ENCODE results near the gene COL24A1. TPM values are rescaled to one million over a fixed set of nuclear protein-coding genes. Genes with fewer than 3 reads are reported as not detected.

Gene COL24A1
- total and polyA plus RNA-seq, 2 of the 13 experiments (the other 11 are each of a cell fraction or from before 2014, with no cell fraction given): 0.04 to 0.13 TPM

DNA sequence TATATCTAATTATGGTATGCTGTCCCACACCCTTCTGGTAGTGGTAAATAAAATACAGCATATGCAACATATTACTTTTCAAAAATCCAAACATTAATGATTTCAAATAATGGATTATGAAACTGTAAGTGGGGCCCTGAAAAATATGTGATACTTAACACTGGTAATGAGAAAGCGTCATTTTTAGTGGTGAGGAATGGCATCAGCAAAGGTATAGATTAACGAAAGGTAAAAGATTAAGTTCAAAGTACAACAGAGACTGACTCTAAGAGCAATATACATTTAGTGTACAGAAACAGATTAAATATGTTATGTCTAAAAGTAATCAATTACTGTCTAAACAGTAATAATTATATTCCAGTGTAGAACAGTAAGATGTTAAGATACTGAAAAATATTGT, 194.1 kb downstream of the COL24A1 start (continued):
- TF ChIP-seq PCBP1 (IDR thresholded peaks at IDR 0.05; ENCODE audit: borderline replicate concordance, low read depth, low read length) (no peak), IKZF4 (CRISPR knock-in tag; IDR thresholded peaks at IDR 0.05; ENCODE audit: borderline replicate concordance, low read depth, not compliant biosample characterization) (no peak), ZNF501 (CRISPR knock-in tag; IDR thresholded peaks at IDR 0.05) (no peak), ZNF34 (CRISPR knock-in tag; IDR thresholded peaks at IDR 0.05; ENCODE audit: borderline replicate concordance) (no peak)

DNA sequence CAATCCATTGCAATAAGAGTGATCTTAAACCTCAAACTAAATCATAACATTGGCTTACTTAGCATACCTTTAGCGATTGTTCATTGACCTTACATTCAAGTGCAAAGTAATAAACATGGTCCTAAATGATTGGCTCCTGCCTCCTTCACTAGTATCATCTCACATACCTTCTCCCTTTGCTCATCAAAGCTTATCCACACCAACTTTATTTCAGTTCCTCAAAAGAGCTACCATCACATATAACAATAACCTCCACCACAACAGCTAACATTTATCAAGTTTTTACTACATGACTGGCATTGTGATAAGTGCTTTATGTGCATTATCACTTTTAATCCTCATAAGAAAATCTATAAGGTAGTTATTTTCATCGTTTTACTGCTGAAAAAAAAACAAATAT, 198.8 kb downstream of the COL24A1 start:
- no peak for ATAC-seq
- no peak for FAIRE-seq
- Histone ChIP-seq H4K20me1 (ENCODE audit: insufficient read depth, low read length) (no peaks in the 10 kb centered on the region), H3K36me3 (replicated peaks in 1 of 2; ENCODE audit: control insufficient read depth in 1 of 2, insufficient read depth in 2 of 2, low read length in 2 of 2) (no peaks in the 10 kb centered on the region), H3K4me3 (replicated peaks in 1 of 3; ENCODE audit: insufficient read depth in 1 of 3, low read depth in 2 of 3, low read length in 3 of 3) (no peak overlapping the region), H3K4me2 (ENCODE audit: low read depth, low read length) (no peak overlapping the region), H3K79me2 (ENCODE audit: insufficient read depth, low read length) (no peaks in the 10 kb centered on the region), H3K4me1 (ENCODE audit: insufficient read depth, low read length) (no peaks in the 10 kb centered on the region), H3K9ac (ENCODE audit: insufficient read depth, low read depth, low read length) (no peak overlapping the region), H3K27me3 (ENCODE audit: control insufficient read depth in 1 of 2, insufficient read depth in 2 of 2, low read length in 2 of 2) (no peaks in the 10 kb centered on the region), H3K9me3 (ENCODE audit: low read length) (no peaks in the 10 kb centered on the region), H3K27ac (ENCODE audit: extremely low read length, insufficient read depth, low read length) (no peak overlapping the region), H2AFZ (ENCODE audit: low read length) (no peak overlapping the region)
- no TSS peak for BruUV-seq (replicated peaks)
- in situ Hi-C loops (cut with HindIII; ENCODE audit: extremely low pct_ligation_motif_present, low pct_unique_long_range_greater_than_20kb): no loop called here
- TF ChIP-seq JUNB (CRISPR knock-in tag; IDR thresholded peaks at IDR 0.05; ENCODE audit: borderline replicate concordance): no peak
- no peak for TF ChIP-seq MYC (CRISPR knock-in tag; IDR thresholded peaks at IDR 0.05; ENCODE audit: borderline replicate concordance)
- no peak for TF ChIP-seq GTF3A (CRISPR knock-in tag; conservative IDR thresholded peaks at IDR 0.05)
- TF ChIP-seq KLF16 (CRISPR knock-in tag; IDR thresholded peaks at IDR 0.05): no peak
- no peak for TF ChIP-seq NCOA1 (CRISPR knock-in tag; IDR thresholded peaks at IDR 0.05)
- TF ChIP-seq MAFF (IDR thresholded peaks at IDR 0.05; ENCODE audit: low read depth, low read length): no peak
- TF ChIP-seq RBFOX2 (IDR thresholded peaks at IDR 0.05; ENCODE audit: low read depth, low read length): no peak
- no peak for TF ChIP-seq ARNT2 (CRISPR knock-in tag; IDR thresholded peaks at IDR 0.05; ENCODE audit: low read depth)
- TF ChIP-seq CBX5 (CRISPR knock-in tag; IDR thresholded peaks at IDR 0.05; ENCODE audit: borderline replicate concordance): no peak
- TF ChIP-seq KDM1A (CRISPR knock-in tag; IDR thresholded peaks at IDR 0.05): no peak
- TF ChIP-seq, protein P1, sequence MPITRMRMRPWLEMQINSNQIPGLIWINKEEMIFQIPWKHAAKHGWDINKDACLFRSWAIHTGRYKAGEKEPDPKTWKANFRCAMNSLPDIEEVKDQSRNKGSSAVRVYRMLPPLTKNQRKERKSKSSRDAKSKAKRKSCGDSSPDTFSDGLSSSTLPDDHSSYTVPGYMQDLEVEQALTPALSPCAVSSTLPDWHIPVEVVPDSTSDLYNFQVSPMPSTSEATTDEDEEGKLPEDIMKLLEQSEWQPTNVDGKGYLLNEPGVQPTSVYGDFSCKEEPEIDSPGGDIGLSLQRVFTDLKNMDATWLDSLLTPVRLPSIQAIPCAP (CRISPR knock-in tag; IDR thresholded peaks at IDR 0.05; ENCODE audit: low read depth): no peak
- TF ChIP-seq ZNF460 (CRISPR knock-in tag; IDR thresholded peaks at IDR 0.05; ENCODE audit: borderline replicate concordance): no peak
- TF ChIP-seq, protein P2, sequence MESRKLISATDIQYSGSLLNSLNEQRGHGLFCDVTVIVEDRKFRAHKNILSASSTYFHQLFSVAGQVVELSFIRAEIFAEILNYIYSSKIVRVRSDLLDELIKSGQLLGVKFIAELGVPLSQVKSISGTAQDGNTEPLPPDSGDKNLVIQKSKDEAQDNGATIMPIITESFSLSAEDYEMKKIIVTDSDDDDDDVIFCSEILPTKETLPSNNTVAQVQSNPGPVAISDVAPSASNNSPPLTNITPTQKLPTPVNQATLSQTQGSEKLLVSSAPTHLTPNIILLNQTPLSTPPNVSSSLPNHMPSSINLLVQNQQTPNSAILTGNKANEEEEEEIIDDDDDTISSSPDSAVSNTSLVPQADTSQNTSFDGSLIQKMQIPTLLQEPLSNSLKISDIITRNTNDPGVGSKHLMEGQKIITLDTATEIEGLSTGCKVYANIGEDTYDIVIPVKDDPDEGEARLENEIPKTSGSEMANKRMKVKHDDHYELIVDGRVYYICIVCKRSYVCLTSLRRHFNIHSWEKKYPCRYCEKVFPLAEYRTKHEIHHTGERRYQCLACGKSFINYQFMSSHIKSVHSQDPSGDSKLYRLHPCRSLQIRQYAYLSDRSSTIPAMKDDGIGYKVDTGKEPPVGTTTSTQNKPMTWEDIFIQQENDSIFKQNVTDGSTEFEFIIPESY (CRISPR knock-in tag; IDR thresholded peaks at IDR 0.05): no peak
- TF ChIP-seq, protein P3, sequence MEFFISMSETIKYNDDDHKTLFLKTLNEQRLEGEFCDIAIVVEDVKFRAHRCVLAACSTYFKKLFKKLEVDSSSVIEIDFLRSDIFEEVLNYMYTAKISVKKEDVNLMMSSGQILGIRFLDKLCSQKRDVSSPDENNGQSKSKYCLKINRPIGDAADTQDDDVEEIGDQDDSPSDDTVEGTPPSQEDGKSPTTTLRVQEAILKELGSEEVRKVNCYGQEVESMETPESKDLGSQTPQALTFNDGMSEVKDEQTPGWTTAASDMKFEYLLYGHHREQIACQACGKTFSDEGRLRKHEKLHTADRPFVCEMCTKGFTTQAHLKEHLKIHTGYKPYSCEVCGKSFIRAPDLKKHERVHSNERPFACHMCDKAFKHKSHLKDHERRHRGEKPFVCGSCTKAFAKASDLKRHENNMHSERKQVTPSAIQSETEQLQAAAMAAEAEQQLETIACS (CRISPR knock-in tag; IDR thresholded peaks at IDR 0.05): no peak
- intact Hi-C loops (cut with micrococcal nuclease; ENCODE audit: unreplicated experiment): no loop called here
- 0% methylated on average over 2 of the region's 2 CpGs for WGBS (ENCODE audit: low lambda C conversion rate)
- ChIA-PET CTCF (ENCODE audit: low intra/inter-chr PET ratio, low total read pairs) (no interaction called here), POLR2A (no interaction called here)
- DNase-seq (ENCODE audit: low spot score): no peak
